K562 (cell line): ENCODE results near the gene PYY. TPM values are rescaled to one million over a fixed set of nuclear protein-coding genes. Genes with fewer than 3 reads are reported as not detected.

Source experiments
- ATAC-seq: fragments of 200-7000 bp; cut with Tn5 transposase; 3 replicates; pipeline ENCODE4 v1.9.1; 2020; ENCODE audit warnings: moderate library complexity
- BruUV-seq: library from RNA; stranded (reverse); fragments of 400-500 nt; replicated peaks from 2 replicates; lab custom pipeline; 2021; lab: Mats Ljungman, UMichigan
- CTCF ChIA-PET: fragments of 300-600 bp; formaldehyde crosslinking; extraction: SDS; loops from one replicate; lab custom pipeline; 2021; ENCODE audit warnings: low intra/inter-chr PET ratio; lab: Yijun Ruan, JAX
- POLR2A ChIA-PET: fragments of 300-600, 350-650 bp; sonication (Branson Sonifier 250); formaldehyde crosslinking; extraction: SDS; loops from one replicate; lab custom pipeline; 2021; ENCODE audit warnings: antibody characterized with exemption, inconsistent platforms; lab: Yijun Ruan, JAX
- DNase-seq, 4 experiments: peaks; one replicate each; pipeline versions ENCODE4 v3.0.0 to v3.0.0-alpha.2; 2011 to 2018; ENCODE audit warnings: low spot score in 3 of 4, mixed read lengths in 3 of 4; ENCODE audit errors: extremely low read depth in 1 of 4
- FAIRE-seq: peaks from 2 replicates; lab custom pipeline; 2011; peaks lifted over from hg19 to GRCh38; lab: Jason Lieb, UNC
- H2AFZ ChIP-seq: 2 replicates; pipeline ENCODE4 v1.6.0; 2011; ENCODE audit warnings: low read depth, low read length, control low read depth, inconsistent platforms
- H3K27ac ChIP-seq: fragments of 200-600 bp; 3 replicates; pipeline ENCODE4 v1.8.0; 2011; ENCODE audit warnings: low read depth, mild to moderate bottlenecking, control low read depth, inconsistent platforms, low read length, moderate library complexity, mixed read lengths; ENCODE audit errors: extremely low read depth
- H3K27me3 ChIP-seq, 2 experiments: fragments of 300-600 bp in 1 of 2; 2 replicates in 1 of 2; 3 replicates in 1 of 2; pipeline versions ENCODE4 v1.6.0 to v1.8.0; 2011; ENCODE audit warnings: inconsistent platforms in 2 of 2, low read length in 2 of 2, mild to moderate bottlenecking in 1 of 2, mixed read lengths in 1 of 2, moderate library complexity in 1 of 2; ENCODE audit not compliant: control insufficient read depth in 2 of 2, insufficient read depth in 2 of 2
- H3K36me3 ChIP-seq: fragments of 300-600 bp; 3 replicates; pipeline ENCODE4 v1.8.0; 2011; ENCODE audit warnings: mild to moderate bottlenecking, low read length, inconsistent platforms; ENCODE audit not compliant: control insufficient read depth, insufficient read depth
- H3K4me1 ChIP-seq, 2 experiments: fragments of 200-600 bp in 1 of 2; replicated peaks in 1 of 2; 2 replicates in 1 of 2; 3 replicates in 1 of 2; pipeline versions ENCODE4 v1.5.1 to v1.8.0; 2011; ENCODE audit warnings: inconsistent platforms in 2 of 2, low read length in 2 of 2, mild to moderate bottlenecking in 1 of 2, mixed read lengths in 1 of 2, moderate library complexity in 1 of 2; ENCODE audit not compliant: control insufficient read depth in 2 of 2, insufficient read depth in 2 of 2
- H3K4me2 ChIP-seq: 2 replicates; pipeline ENCODE4 v1.6.1; 2011; ENCODE audit warnings: low read length, control low read depth, inconsistent platforms, mixed read lengths; ENCODE audit not compliant: insufficient read depth
- H3K4me3 ChIP-seq: fragments of 200-600 bp; sonication (generic), shearing (Covaris generic); 2 replicates; pipeline ENCODE4 v1.5.1; 2016; ENCODE audit warnings: control low read depth, inconsistent platforms
- H3K79me2 ChIP-seq: fragments of 200-600 bp; 3 replicates; pipeline ENCODE4 v1.8.0; 2011; ENCODE audit warnings: low read length, inconsistent platforms; ENCODE audit not compliant: control insufficient read depth, insufficient read depth
- H3K9ac ChIP-seq, 2 experiments: 2 replicates each; pipeline versions ENCODE4 v1.6.0 to v1.6.1; 2011; ENCODE audit warnings: low read depth in 2 of 2, low read length in 2 of 2, control low read depth in 1 of 2, inconsistent platforms in 1 of 2, mild to moderate bottlenecking in 1 of 2, mixed read lengths in 1 of 2; ENCODE audit not compliant: insufficient read depth in 1 of 2
- H3K9me1 ChIP-seq: one replicate; pipeline ENCODE4 v1.6.0; 2011; ENCODE audit warnings: inconsistent platforms, mild to moderate bottlenecking, low read length, moderate library complexity; ENCODE audit not compliant: control insufficient read depth, insufficient read depth
- H3K9me3 ChIP-seq: replicated peaks from 2 replicates; pipeline ENCODE4 v1.5.1; 2011; ENCODE audit warnings: low read depth, low read length, inconsistent platforms; ENCODE audit not compliant: control insufficient read depth, insufficient read depth
- H4K20me1 ChIP-seq: replicated peaks from 2 replicates; pipeline ENCODE4 v1.6.1; 2011; ENCODE audit warnings: low read length, inconsistent platforms, mixed read lengths; ENCODE audit not compliant: control insufficient read depth, insufficient read depth
- ADNP ChIP-seq: fragments of 200-800 bp; sonication (Bioruptor generic); IDR thresholded peaks from 2 replicates; pipeline ENCODE4 v1.6.1; 2016; ENCODE audit warnings: missing genetic modification characterization, missing compliant biosample characterization
- BCOR ChIP-seq: fragments of 450-650 bp; IDR thresholded peaks from 2 replicates; pipeline ENCODE4 v1.6.1; 2016
- C11orf30 ChIP-seq: fragments of 450-650 bp; IDR thresholded peaks from 2 replicates; pipeline ENCODE4 v1.6.1; 2016; ENCODE audit warnings: low read depth, mild to moderate bottlenecking
- CEBPG ChIP-seq, 3 experiments: fragments of 200-800 bp in 1 of 3; sonication (Bioruptor generic) in 1 of 3; sonication (generic) in 1 of 3; formaldehyde crosslinking in 1 of 3; IDR thresholded peaks in 2 of 3; conservative IDR thresholded peaks in 1 of 3; 2 replicates each; pipeline versions ENCODE4 v1.6.1 to v1.8.0; 2016 to 2022; ENCODE audit warnings: missing compliant biosample characterization in 2 of 3, missing genetic modification characterization in 2 of 3, mild to moderate bottlenecking in 1 of 3, missing genetic modification reagents in 1 of 3
- CHD4 ChIP-seq: fragments of 200-600 bp; sonication (generic); IDR thresholded peaks from 3 replicates; pipeline ENCODE4 v1.6.1; 2012; ENCODE audit warnings: low read depth, mild to moderate bottlenecking, mixed read lengths, low read length, inconsistent platforms; ENCODE audit not compliant: insufficient read depth, insufficient replicate concordance, poor library complexity, severe bottlenecking
- FOXM1 ChIP-seq, 2 experiments: fragments of 450-650 bp in 1 of 2; sonication (generic) in 1 of 2; formaldehyde crosslinking in 1 of 2; IDR thresholded peaks; 2 replicates each; pipeline versions ENCODE4 v1.6.1 to v1.9.0; 2017 to 2022; ENCODE audit warnings: low read depth in 2 of 2, mild to moderate bottlenecking in 2 of 2, missing genetic modification reagents in 1 of 2, moderate library complexity in 1 of 2
- GATA2 ChIP-seq: sonication (generic); formaldehyde crosslinking; IDR thresholded peaks from 2 replicates; pipeline ENCODE4 v1.4.0; 2020; ENCODE audit warnings: mild to moderate bottlenecking, missing genetic modification reagents
- HDAC2 ChIP-seq: fragments of 450-650 bp; IDR thresholded peaks from 2 replicates; pipeline ENCODE4 v1.6.1; 2016; ENCODE audit warnings: mild to moderate bottlenecking
- KDM1A ChIP-seq, 2 experiments: fragments of 450-650 bp; IDR thresholded peaks; 2 replicates each; pipeline ENCODE4 v1.6.1; 2016; ENCODE audit warnings: mild to moderate bottlenecking in 2 of 2
- NR2C2 ChIP-seq, 2 experiments: fragments of 200-800 bp in 1 of 2; sonication (Bioruptor generic) in 1 of 2; sonication (generic) in 1 of 2; formaldehyde crosslinking in 1 of 2; IDR thresholded peaks; 2 replicates each; pipeline versions ENCODE4 v1.6.1 to v1.8.0; 2016 to 2022; ENCODE audit warnings: mild to moderate bottlenecking in 1 of 2, missing compliant biosample characterization in 1 of 2, missing genetic modification characterization in 1 of 2, missing genetic modification reagents in 1 of 2
- RBM25 ChIP-seq: fragments of 200-400 bp; formaldehyde crosslinking; IDR thresholded peaks from 2 replicates; pipeline ENCODE4 v1.6.1; 2018; ENCODE audit warnings: low read length, low read depth, moderate library complexity; ENCODE audit not compliant: severe bottlenecking
- RCOR1 ChIP-seq, 2 experiments: IDR thresholded peaks; 2 replicates each; pipeline ENCODE4 v1.6.1; 2012; ENCODE audit warnings: low read depth in 2 of 2, low read length in 2 of 2, borderline replicate concordance in 1 of 2, improper control_type of control experiment in 1 of 2
- WGBS: fragments of 100-300 bp; shearing (Covaris generic); methylation state at CpG from one replicate; pipeline ENCODE4 v1.1.6; 2016; ENCODE audit warnings: low coverage, mixed read lengths; ENCODE audit not compliant: insufficient coverage; ENCODE audit errors: missing lambda C conversion rate; 5-methylcytosine and 5-hydroxymethylcytosine counted together
- in situ Hi-C: fragments of 300-500 bp; cut with MboI; formaldehyde crosslinking; loops from 4 replicates; pipeline ENCODE4 v1.15.0; 2018; ENCODE audit warnings: inconsistent platforms, mixed read lengths
- intact Hi-C: fragments of 100-400 bp; cut with micrococcal nuclease; formaldehyde crosslinking; loops from 2 replicates; pipeline ENCODE4 v1.14.2; 2022
- polyA plus RNA-seq, 8 experiments: library from polyadenylated mRNA; depleted of rRNA in 4 of 8; stranded (reverse) in 5 of 8; unstranded in 3 of 8; fragments of >200 nt; fragmentation: Nextera tagmentation in 2 of 8; fragmentation: Illumina TruSeq in 1 of 8; extraction: Ambion mirVana in 2 of 8; extraction: Trizol in 1 of 8; gene quantifications; 2 replicates each; pipeline versions ENCODE4 v1.2.1 to v1.2.3, GENCODE V29; 2011 to 2014; ENCODE audit warnings: inconsistent platforms in 1 of 8, missing spikeins in 1 of 8
- total RNA-seq, 7 experiments: library from RNA; depleted of rRNA in 6 of 7; stranded (reverse); fragments of >200 nt in 6 of 7; fragmentation: Illumina TruSeq in 2 of 7; extraction: Trizol in 2 of 7; gene quantifications; 2 replicates each; pipeline versions ENCODE4 v1.2.1 to v1.2.3, GENCODE V29; 2011 to 2021; ENCODE audit warnings: low replicate concordance in 1 of 7

Gene PYY
- total and polyA plus RNA-seq, 9 of the 15 experiments (the other 6 are each of a cell fraction or from before 2014, with no cell fraction given): not detected

DNA sequence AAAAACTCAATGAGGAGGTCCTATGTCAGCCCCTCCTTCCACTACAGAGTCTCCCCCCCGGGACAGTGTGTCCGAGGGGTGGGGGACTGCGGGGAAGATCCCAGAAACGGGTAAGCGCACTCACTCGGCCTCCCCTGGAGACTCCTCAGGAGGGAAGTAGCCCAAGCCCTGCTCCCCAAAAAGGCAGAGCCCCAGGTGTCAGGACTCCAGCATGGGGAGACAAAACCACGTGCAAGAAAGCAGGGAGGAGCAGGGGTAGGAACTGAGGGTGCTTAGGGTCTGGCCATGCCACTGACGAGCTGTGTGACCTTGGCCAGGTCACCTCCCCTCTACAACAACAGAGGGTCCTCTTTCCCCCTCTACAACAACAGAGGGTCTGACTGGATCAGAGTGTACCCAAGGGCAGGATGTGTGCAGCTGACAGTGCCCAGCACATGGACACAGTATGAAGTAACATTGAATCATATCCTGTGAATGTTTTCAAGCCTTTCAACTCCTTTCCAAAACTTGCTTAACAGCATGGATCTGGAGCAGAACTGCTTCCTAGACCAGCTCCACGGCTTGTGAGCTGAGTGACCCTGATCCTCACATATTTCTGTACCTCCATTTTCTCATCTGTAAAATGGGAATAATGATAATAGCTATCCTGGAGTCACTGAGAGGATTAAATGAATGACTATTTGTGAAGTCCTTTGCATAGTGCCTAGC lies 48.6 kb upstream of the PYY start:
- no TSS peak for BruUV-seq
- intact Hi-C loops: no loop called here

More for the DNA sequence above, 48.6 kb upstream of the PYY start:
- FAIRE-seq (no peak), DNase-seq (no peak), ATAC-seq (no peak)
- Histone ChIP-seq H3K79me2 (no peaks in the 10 kb centered on the region), H3K4me3 (no peak overlapping the region), H2AFZ (no peak overlapping the region), H3K9ac (0 out of 4 replicates have a peak overlapping the region, but pooled peaks of 1 of the 2 experiments have one; percentile 63), H3K27ac (no peak overlapping the region), H3K4me2 (no peak overlapping the region), H4K20me1 (peaks cover 3% of the 10 kb centered on the region; the same call in 1 of the 2 replicates), H3K9me1 (no peaks in the 10 kb centered on the region), H3K36me3 (no peaks in the 10 kb centered on the region), H3K9me3 (no peaks in the 10 kb centered on the region), H3K4me1 (peaks cover 9 to 32% of the 10 kb centered on the region in 2 experiments), H3K27me3 (no peaks in the 10 kb centered on the region; a peak in 1 of 5 replicates)
- CTCF ChIA-PET: no interaction called here
- POLR2A ChIA-PET: interaction anchor here (1.1 to 1.2 kb wide), 2 partner anchors 49 to 64 kb away, joined by 3 to 6 read pairs; partner anchors contain the start of genes LSM12 and PYY
- in situ Hi-C loops: no loop called here
- TF ChIP-seq CHD4 (peak; percentile 74), RBM25 (peak; percentile 77), GATA2 (CRISPR knock-in tag) (no peak), ADNP (tag) (peak; percentile 86), C11orf30 (no peak), HDAC2 (peak; percentile 65; the same call in 1 of the 2 replicates), BCOR (peak; percentile 90), CEBPG (CRISPR knock-in tag; IDR thresholded peaks at IDR 0.05) (peak; percentile 32; the same call in 1 of the 2 replicates), CEBPG (tag; conservative IDR thresholded peaks at IDR 0.05 in 1 of 2, IDR thresholded peaks at IDR 0.05 in 1 of 2) (peak in 1 of 2 experiments; percentile 49; a peak in 1 of 4 replicates), FOXM1 (IDR thresholded peaks at IDR 0.05; ENCODE audit: low read depth) (no peak), FOXM1 (CRISPR knock-in tag; IDR thresholded peaks at IDR 0.05; ENCODE audit: low read depth) (no peak), NR2C2 (CRISPR knock-in tag; IDR thresholded peaks at IDR 0.05) (no peak), NR2C2 (tag; IDR thresholded peaks at IDR 0.05) (no peak), RCOR1 (IDR thresholded peaks at IDR 0.05; ENCODE audit: borderline replicate concordance in 1 of 2, low read depth in 2 of 2, low read length in 2 of 2) (peak in 1 of 2 experiments; percentile 29; a peak in 1 of 4 replicates), KDM1A (IDR thresholded peaks at IDR 0.05) (peak; percentile 60 to 78)
- WGBS: 54% methylated on average over 9 of the region's 9 CpGs
